DND-41 (cell line): ENCODE results near the gene RNU6-1.

Source experiments
- ATAC-seq: fragments of 200-7000 bp; cut with Tn5 transposase; 3 replicates; pipeline ENCODE4 v1.9.1; 2021; ENCODE audit warnings: low read depth; ENCODE audit not compliant: insufficient read depth
- DNase-seq: peaks from one replicate; pipeline ENCODE4 v3.0.0-alpha.2; 2020
- H2AFZ ChIP-seq: 2 replicates; pipeline ENCODE4 v1.6.0; 2012; ENCODE audit warnings: low read depth, low read length
- H3K27ac ChIP-seq: 2 replicates; pipeline ENCODE4 v1.5.1; 2012; ENCODE audit warnings: low read length, inconsistent platforms
- H3K27me3 ChIP-seq: fragments of 200-600 bp; sonication (generic); 2 replicates; pipeline ENCODE4 v1.6.0; 2012; ENCODE audit warnings: low read length, mild to moderate bottlenecking, inconsistent platforms; ENCODE audit not compliant: insufficient read depth, poor library complexity
- H3K36me3 ChIP-seq: 2 replicates; pipeline ENCODE4 v1.5.1; 2012; ENCODE audit warnings: low read length, inconsistent platforms; ENCODE audit not compliant: insufficient read depth
- H3K4me1 ChIP-seq: 2 replicates; pipeline ENCODE4 v1.5.1; 2012; ENCODE audit warnings: mild to moderate bottlenecking, low read length; ENCODE audit not compliant: insufficient read depth
- H3K4me2 ChIP-seq: 2 replicates; pipeline ENCODE4 v1.6.0; 2012; ENCODE audit warnings: mild to moderate bottlenecking, moderate library complexity, low read length, inconsistent platforms; ENCODE audit not compliant: insufficient read depth
- H3K4me3 ChIP-seq, 2 experiments: fragments of 200-600 bp in 1 of 2; shearing (Covaris generic) in 1 of 2; 2 replicates each; pipeline ENCODE4 v1.5.1; 2012 to 2016; ENCODE audit warnings: inconsistent platforms in 2 of 2, low read length in 2 of 2, mild to moderate bottlenecking in 2 of 2, low read depth in 1 of 2, moderate library complexity in 1 of 2
- H3K79me2 ChIP-seq: 2 replicates; pipeline ENCODE4 v1.6.0; 2012; ENCODE audit warnings: low read length, inconsistent platforms; ENCODE audit not compliant: insufficient read depth
- H3K9ac ChIP-seq: 2 replicates; pipeline ENCODE4 v1.6.0; 2012; ENCODE audit warnings: low read depth, mild to moderate bottlenecking, inconsistent platforms, low read length, moderate library complexity
- H3K9me3 ChIP-seq: 2 replicates; pipeline ENCODE4 v1.5.1; 2012; ENCODE audit warnings: low read length, moderate library complexity, mild to moderate bottlenecking, inconsistent platforms; ENCODE audit not compliant: insufficient read depth, severe bottlenecking
- H4K20me1 ChIP-seq: 2 replicates; pipeline ENCODE4 v1.6.0; 2012; ENCODE audit warnings: low read length; ENCODE audit not compliant: insufficient read depth
- EZH2 ChIP-seq: IDR thresholded peaks from 3 replicates; pipeline ENCODE4 v1.6.1; 2012; ENCODE audit warnings: borderline replicate concordance, low read depth, mild to moderate bottlenecking, moderate library complexity, low read length, inconsistent platforms; ENCODE audit not compliant: severe bottlenecking
- TF ChIP-seq, protein P1 (sequence below): IDR thresholded peaks from 2 replicates; pipeline ENCODE4 v1.5.1; 2012; ENCODE audit warnings: borderline replicate concordance, low read length, moderate library complexity, mild to moderate bottlenecking; ENCODE audit not compliant: poor library complexity, severe bottlenecking; ENCODE audit errors: extremely low read depth

RNU6-1 gene

DNA sequence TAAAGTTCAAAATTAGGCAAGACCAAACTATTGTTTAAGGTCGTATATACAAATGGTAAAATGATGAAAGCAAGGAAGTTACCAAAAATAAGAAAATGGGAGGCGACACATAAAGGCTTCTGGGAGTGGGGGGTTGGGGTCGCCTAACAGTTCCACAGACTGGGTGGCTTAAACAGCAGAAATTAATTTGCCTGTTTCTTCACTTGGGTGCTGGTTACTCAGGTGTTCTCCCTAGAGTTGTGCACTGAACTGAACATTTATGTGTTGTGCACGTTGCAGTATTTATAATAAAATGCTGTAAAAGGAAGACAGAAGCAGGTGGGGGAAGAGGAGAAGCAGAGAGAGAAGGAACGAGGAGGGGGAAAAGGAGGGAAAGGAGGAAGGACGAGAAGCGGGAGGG is 10.5 kb upstream of the RNU6-1 start:
- no peaks in the 10 kb centered on the region for H3K4me1 ChIP-seq
- H3K36me3 ChIP-seq = no peaks in the 10 kb centered on the region
- H3K9me3 ChIP-seq = peaks cover 3% of the 10 kb centered on the region
- no peaks in the 10 kb centered on the region for H4K20me1 ChIP-seq
- H3K79me2 ChIP-seq = no peaks in the 10 kb centered on the region
- no peak for TF ChIP-seq EZH2
- TF ChIP-seq, protein P1, sequence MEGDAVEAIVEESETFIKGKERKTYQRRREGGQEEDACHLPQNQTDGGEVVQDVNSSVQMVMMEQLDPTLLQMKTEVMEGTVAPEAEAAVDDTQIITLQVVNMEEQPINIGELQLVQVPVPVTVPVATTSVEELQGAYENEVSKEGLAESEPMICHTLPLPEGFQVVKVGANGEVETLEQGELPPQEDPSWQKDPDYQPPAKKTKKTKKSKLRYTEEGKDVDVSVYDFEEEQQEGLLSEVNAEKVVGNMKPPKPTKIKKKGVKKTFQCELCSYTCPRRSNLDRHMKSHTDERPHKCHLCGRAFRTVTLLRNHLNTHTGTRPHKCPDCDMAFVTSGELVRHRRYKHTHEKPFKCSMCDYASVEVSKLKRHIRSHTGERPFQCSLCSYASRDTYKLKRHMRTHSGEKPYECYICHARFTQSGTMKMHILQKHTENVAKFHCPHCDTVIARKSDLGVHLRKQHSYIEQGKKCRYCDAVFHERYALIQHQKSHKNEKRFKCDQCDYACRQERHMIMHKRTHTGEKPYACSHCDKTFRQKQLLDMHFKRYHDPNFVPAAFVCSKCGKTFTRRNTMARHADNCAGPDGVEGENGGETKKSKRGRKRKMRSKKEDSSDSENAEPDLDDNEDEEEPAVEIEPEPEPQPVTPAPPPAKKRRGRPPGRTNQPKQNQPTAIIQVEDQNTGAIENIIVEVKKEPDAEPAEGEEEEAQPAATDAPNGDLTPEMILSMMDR = no peak
- no peaks in the 10 kb centered on the region for H3K27me3 ChIP-seq
- ATAC-seq (no peak), DNase-seq (no peak)
- no peak overlapping the region for H3K27ac ChIP-seq
- no peak overlapping the region for H3K4me2 ChIP-seq
- H3K4me3 ChIP-seq = no peak overlapping the region
- no peak overlapping the region for H3K9ac ChIP-seq
- no peak overlapping the region for H2AFZ ChIP-seq

DNA sequence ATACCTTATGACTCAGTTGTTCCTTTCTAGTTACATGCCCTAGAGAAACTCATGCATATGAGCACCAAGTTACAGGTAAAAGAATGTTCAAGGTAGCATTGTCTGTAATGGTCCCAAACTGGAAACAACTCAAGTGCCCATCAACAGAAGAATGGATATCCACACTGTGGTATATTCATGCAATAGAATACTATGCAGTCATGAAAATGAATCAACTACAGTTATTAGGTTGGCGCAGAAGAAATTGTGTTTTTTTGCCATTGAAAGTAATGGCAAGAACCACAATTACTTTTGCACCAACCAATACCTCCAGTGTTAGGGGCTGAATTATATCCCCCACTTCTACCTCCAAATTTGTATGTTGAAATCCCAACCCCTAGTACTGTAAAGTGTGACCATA is 9.7 kb upstream of the RNU6-1 start:
- Histone ChIP-seq H3K9ac (no peak overlapping the region), H3K27me3 (no peaks in the 10 kb centered on the region), H3K79me2 (no peaks in the 10 kb centered on the region), H3K36me3 (no peaks in the 10 kb centered on the region), H3K4me3 (no peak overlapping the region), H3K4me2 (no peak overlapping the region), H2AFZ (no peak overlapping the region), H3K27ac (no peak overlapping the region), H3K9me3 (peaks cover 3% of the 10 kb centered on the region), H3K4me1 (no peaks in the 10 kb centered on the region), H4K20me1 (no peaks in the 10 kb centered on the region)
- ATAC-seq (no peak), DNase-seq (no peak)
- TF ChIP-seq, protein P1 = no peak
- TF ChIP-seq EZH2 = no peak

DNA sequence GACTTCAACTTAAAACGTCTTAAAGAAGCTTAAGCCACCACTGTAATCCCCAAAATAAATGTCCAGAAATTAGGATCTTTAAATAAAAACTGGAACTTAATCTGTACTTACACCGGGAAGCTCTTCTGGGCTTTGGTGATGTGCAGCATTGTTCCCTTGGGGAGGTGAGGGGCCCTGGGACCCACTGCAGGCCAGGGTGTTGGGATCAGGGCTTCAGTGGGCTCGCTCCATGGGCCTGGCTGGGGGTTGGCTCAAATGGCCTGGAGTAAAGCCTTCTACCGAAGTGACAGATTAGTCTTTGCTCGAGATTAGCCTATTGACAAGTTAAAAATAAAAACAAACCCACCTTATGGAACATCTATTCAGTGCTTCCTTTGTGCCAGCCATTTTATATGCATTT is 6.1 kb upstream of the RNU6-1 start:
- H3K9ac ChIP-seq = no peak overlapping the region
- no peak overlapping the region for H3K4me2 ChIP-seq
- H3K36me3 ChIP-seq = no peaks in the 10 kb centered on the region
- H4K20me1 ChIP-seq = no peaks in the 10 kb centered on the region
- no peaks in the 10 kb centered on the region for H3K79me2 ChIP-seq
- H3K9me3 ChIP-seq = peaks cover 3% of the 10 kb centered on the region
- DNase-seq (no peak), ATAC-seq (no peak)
- peaks cover 9% of the 10 kb centered on the region for H3K4me1 ChIP-seq
- TF ChIP-seq EZH2 = no peak
- TF ChIP-seq, protein P1 = no peak
- H3K27ac ChIP-seq = no peak overlapping the region
- H2AFZ ChIP-seq = no peak overlapping the region
- no peaks in the 10 kb centered on the region for H3K27me3 ChIP-seq
- H3K4me3 ChIP-seq = no peak overlapping the region
